Stimulated activated CD8-positive, alpha-beta memory T cell treated with anti-CD3 and anti-CD28 coated beads, Interleukin-7, amount 100 ng/mL, for 1 hour (primary cell): ENCODE data around the gene USH2A.

Experiments used
- DNase-seq, 2 donors: peaks; one replicate each; pipeline ENCODE4 v3.0.0-alpha.2; 2020; ENCODE audit warnings: low read depth in 2 of 2

Gene USH2A

DNA sequence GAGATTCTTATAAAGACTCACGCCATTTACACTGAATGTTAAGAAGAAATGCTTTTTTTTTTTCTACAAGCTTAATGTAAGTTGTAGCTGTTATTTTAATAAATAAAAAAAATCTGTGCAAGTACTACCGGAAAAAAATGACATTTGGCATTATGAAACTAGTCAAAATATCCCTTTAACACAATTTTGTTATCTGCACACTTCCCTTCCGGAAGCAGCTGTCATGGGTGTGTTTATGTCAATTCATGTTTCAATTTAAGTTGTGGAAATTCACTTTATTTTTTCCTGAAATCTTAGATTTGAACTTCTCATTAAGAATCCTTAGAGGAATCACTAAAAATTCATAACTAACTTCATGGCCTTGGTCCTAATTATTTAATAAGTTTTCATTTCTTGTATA, 548.0 kb downstream of the USH2A start:
- no peak for DNase-seq

DNA sequence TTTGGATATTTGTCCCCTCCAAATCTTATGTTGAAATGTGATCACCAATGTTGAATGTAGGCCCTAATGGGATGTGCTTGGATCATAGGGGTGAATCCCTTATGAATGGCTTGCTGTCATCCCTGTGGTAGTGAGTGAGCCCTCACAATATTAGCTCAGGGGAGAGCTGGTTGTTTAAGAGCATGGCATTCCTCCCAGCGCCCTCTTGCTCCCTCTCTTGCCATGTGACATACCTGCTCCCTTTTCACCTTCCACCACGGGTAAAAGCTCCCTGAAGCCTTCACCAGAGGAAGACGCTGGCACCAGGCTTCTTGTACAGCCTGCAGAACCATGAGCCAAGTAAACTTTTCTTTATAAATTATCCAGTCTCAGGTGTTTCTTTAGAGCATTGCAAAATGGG, 550.6 kb downstream of the USH2A start:
- DNase-seq, result no peak

DNA sequence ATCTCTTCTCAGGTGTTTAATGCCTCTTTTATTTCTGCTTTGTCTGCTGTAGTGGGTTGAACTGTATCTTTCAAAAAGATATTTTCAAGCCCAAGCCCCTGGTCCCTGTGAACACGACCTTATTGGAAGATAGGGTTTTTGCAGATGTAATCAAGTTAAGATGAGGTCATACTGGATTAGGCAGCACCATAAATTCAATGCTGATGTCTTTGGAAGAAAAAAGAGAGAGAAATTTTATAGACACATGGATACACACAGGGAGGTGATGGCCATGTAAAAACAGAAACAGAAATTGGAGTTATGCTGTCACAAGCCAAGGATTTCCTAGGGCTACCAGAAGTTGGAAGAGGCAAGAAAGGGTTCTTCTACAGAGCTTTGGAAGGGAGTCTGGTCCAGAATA, 554.7 kb downstream of the USH2A start:
- DNase-seq, result no peak

GRCh38 chr1:215865060-215865459, 558.2 kb downstream of the USH2A start:
- no peak for DNase-seq

GRCh38 chr1:215863796-215864195, 559.5 kb downstream of the USH2A start:
- no peak for DNase-seq

GRCh38 chr1:215860833-215861232, 562.4 kb downstream of the USH2A start:
- DNase-seq, result no peak

GRCh38 chr1:215857317-215857716, 565.9 kb downstream of the USH2A start:
- DNase-seq, result no peak

- no peak for DNase-seq
Measured at GRCh38 chr1:215845234-215845891, 577.9 kb downstream of the USH2A start.

DNA sequence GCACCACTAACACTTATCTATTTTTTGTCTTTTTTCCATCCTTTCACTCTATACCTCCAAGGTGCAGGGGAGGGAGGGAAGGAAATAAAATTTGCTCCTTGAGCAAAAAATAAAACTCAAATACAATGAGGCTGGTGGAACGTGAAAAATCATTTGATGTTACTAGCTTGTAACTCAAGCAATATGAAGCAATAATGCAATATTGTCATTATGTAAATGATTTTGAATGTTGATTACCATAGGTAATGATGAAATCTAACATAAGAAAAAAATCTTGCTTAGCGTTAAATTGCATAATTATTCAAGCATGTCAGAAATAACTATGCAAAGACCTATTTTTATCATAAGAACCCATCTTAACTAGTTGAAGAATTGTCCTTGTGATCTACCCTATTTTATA, 578.5 kb downstream of the USH2A start:
- DNase-seq, result no peak

DNA sequence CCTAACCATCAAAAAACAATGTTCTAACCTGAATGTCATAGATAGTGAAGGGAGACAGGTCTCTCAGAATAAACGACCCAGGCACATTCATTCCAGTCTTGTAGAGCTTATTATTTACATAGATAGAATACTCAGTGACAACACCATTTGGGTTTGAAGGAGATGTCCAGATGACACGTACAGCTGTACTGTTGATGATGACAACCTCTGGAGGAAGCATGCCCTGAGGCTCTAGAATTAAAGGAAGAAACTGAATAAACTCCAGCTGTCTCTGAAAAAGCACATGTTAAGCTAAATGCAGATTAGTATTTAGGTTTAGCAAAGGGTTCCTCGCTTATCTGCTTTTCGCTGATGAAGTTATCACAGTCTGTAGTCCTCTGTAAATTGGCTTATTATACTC, 579.0 kb downstream of the USH2A start:
- no peak for DNase-seq

DNA sequence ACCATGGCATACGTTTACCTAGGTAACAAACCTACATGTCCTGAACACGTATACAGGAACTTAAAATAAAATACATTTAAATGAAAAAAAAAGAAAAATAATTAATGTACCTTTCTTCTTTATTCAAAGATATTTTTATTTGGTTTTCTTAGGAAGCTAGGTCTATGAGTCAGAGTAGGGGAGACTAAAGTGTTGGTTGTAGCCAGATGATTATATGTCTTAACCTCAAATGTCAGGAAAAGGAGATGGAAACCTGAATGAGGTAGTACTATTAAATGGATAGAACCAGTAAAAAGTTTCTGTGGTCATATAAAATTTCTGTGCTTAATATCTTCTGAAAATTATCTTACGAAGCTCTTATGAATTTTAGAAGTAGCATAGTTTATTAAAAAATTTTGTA, 580.3 kb downstream of the USH2A start:
- DNase-seq, result no peak

- no peak for DNase-seq
Measured at GRCh38 chr1:215835951-215836350, 587.3 kb downstream of the USH2A start.

DNA sequence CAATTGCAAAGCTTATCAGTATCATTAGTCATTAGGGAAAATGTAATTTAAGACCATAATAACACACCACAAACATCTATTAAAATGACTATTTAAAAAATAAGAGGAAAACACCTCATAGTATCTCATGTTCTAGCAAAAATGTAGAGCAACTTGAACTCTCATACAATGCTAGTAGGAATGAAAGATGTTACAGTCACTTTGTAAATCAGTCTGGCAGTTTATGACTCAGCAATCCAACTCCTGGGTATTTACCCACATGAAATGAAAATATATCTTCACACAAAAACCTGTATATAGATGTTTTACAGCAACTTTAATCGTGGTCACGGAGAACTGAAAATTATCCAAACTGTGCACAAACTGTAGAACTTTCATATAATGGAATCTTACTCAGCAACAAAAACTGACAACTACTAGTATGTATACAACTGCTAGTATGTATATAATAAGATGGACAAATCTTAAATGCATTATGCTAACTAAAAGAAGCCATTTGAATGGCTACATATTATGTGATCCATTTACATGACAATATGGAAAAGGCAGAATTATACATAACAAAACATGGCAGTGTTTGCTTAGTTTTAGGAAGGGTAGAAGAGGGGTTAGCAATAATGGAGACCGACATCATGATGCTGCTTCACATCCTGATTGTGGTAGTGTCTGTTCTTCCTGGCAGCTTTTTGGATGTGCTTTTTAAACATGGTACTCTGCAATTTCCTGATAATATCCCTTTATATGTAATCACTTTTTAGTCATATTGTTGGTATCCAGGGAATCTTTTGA, 589.1 kb downstream of the USH2A start:
- DNase-seq, result no peak

DNA sequence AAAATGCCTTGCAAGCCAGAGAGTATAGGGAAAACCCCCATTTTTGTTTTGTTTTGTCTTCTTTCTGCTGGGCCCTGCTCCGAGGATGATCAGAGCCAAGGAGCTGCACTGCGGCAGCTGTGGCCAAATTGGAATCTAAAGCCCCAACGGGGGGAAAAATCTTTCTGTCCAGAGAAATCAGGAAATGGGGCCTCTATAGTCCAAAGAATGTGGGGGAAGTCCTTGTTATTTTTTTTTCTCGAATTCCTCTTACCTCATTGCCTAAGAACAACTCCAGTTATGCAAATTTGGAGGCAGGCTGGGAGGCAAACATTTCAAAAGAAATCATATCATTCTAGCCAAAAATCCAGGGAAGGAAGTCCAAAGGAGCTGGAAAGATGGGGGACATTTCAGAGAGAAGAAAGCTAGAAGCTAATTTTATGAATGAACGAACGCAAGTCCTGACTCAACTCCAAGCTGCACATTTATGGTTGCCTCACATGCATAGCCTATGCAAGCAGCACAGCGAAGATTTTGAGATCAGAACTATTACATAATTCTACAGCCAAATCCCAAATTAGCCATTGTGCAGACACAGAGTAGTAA, 592.9 kb downstream of the USH2A start:
- no peak for DNase-seq

DNA sequence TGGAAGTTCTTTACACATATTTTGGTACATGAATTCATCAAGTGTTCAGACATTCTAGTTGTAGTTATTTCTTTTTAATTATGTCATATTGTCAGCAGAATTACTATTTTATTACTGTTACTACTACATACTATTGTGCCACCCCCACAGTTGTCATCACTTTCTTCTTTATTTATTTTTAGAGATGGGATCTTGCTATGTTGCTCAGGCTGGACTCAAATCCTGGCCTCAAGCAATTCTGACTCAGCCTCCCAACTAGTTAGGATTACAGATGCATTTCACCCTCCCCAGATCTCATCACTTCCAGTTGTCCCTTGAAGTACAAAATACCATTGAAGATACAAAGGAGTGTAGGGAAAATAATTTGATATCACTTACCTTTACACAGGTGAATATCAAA, 598.2 kb downstream of the USH2A start:
- no peak for DNase-seq

DNA sequence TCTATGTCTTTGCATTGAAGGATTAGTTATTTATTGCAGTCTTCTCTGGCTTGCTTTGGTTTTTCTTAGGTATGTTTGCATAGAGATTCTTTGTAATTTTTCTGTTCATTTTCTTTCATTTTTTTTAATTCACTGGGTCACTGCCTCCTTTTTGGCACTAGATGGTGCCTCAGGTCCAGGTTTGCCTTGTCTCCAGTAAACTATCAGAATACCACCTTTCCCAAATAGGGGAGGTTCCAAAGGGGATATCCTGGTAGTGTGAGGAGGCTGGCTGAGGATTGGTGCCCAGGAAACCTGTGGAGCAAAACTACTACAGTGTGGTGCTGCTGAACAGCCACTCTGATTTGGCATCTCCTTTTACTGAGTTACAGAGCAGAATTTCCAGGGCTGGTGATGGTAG, 599.0 kb downstream of the USH2A start:
- no peak for DNase-seq

DNA sequence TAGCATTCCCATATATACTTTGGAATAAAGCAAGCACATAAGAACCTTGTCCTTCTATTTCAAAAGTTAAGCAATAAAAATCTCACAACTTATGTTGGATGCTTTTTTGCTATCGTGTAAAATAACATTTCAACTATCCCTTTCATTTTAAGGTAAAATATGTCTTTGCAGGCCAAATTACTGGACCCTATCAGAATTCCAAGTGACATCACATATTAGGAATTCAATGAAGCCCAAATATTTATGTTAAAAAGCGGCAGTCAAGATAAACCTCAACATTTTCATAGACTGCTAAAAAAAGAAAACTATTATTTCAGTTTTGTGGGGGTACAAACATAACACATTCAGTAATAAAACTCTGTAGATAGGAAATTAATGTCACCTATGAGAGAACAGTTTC, 604.1 kb downstream of the USH2A start:
- no peak for DNase-seq

GRCh38 chr1:215807911-215808436, 615.3 kb downstream of the USH2A start:
- no peak for DNase-seq

- DNase-seq, result no peak
Measured at GRCh38 chr1:215807218-215807617, 616.0 kb downstream of the USH2A start.

DNA sequence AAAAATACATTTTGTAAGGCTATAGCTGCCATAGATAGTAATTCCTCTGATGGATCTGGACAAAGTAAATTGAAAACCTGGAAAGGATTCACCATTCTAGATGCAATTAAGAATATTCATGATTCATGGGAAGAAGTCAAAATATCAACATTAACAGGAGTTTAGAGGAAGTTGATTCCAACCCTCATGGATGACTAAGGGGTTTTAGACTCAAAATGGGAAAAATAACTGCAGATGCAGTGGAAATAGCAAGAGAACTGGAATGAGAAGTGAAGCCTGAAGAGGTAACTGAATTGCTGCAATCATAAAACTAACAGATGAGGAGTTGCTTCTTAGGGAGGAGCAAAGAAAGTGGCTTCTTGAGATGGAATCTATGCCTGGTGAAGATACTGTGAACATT, 625.4 kb downstream of the USH2A start:
- no peak for DNase-seq

DNA sequence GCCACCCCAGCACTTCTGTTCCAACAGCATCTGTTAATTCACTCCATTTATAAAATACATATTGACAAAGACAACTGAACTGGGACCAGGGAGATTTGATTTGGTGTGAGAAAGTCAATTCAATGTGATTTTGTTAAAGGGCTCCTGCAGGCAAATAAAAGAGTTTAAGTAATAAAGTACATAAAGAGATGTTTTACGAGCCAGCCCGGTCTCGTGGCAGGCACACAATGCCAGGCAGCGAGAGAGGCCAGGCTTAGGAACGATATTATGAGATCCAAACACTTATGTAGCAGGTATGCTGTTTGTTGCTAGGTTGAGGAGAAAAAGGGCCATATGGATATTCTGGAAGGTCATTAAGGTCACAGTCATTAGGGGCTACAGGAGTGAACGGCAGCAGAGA, 629.1 kb downstream of the USH2A start:
- no peak for DNase-seq

DNA sequence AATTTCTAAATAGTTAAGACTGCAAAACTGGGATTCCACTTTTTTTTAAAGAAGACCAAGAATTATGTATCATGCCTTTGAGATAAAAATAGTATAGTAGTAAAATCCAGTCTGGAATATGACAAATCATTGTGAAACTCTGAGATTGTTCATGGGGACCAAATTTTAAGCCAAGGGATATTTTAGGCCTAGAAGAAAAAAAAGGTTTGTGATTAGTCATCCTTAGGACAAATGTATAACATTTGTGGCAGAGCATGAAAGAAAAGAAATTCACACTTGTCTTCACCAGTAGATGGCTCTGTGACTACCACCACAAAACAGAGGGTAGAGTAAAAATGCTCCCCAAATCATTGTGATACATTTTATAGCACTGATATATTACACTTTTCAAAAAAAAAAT, 630.1 kb downstream of the USH2A start:
- DNase-seq, result no peak

DNA sequence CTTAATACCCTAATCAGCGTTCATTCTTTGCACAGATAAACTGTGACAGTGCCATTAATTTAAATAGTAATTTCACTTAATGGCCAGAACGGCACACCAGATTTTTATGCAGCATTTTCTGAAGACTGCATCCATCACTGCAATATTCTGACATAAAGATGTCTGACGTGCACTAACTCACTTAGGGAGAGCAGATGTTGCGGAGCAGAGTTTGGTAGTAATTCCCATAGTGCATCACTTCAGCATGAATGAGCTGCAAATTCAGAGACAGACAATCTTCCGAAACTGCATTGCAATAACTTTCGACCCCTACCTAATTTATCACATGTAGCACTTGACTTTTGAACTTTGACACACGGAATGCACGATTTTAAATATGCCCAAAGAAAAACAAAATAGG, 630.8 kb downstream of the USH2A start:
- no peak for DNase-seq
